HepG2 (cell line): Measurements from ENCODE around the gene IGLON5. TPM values are rescaled to one million over a fixed set of nuclear protein-coding genes. Genes with fewer than 3 reads are reported as not detected.

Experiments
- ELF1 ChIP-seq: sonication (generic); formaldehyde crosslinking; IDR thresholded peaks from 2 replicates; pipeline ENCODE4 v1.4.0; 2020; ENCODE audit warnings: missing genetic modification reagents
- MED1 ChIP-seq: sonication (generic); formaldehyde crosslinking; IDR thresholded peaks from 2 replicates; pipeline ENCODE4 v1.4.0; 2020; ENCODE audit warnings: missing genetic modification reagents
- NFIB ChIP-seq: sonication (generic); formaldehyde crosslinking; IDR thresholded peaks from 2 replicates; pipeline ENCODE4 v1.9.0; 2021; ENCODE audit warnings: missing genetic modification reagents, mild to moderate bottlenecking, borderline replicate concordance
- NPAS2 ChIP-seq: sonication (generic); formaldehyde crosslinking; IDR thresholded peaks from 2 replicates; pipeline ENCODE4 v1.8.0; 2022; ENCODE audit warnings: mild to moderate bottlenecking, missing genetic modification reagents, borderline replicate concordance
- TAF1 ChIP-seq: sonication (generic); formaldehyde crosslinking; IDR thresholded peaks from 2 replicates; pipeline ENCODE4 v1.4.0; 2020; ENCODE audit warnings: missing genetic modification reagents
- TEAD3 ChIP-seq: optimal IDR thresholded peaks from 2 replicates; pipeline ENCODE3; 2016; ENCODE audit warnings: borderline replicate concordance
- ZFYVE20 ChIP-seq: sonication (generic); formaldehyde crosslinking; IDR thresholded peaks from 2 replicates; pipeline ENCODE4 v1.8.0; 2023; ENCODE audit warnings: low read depth, mild to moderate bottlenecking, moderate library complexity, missing genetic modification reagents, borderline replicate concordance
- ZNF556 ChIP-seq: sonication (generic); formaldehyde crosslinking; IDR thresholded peaks from 2 replicates; pipeline ENCODE4 v1.4.0; 2020; ENCODE audit warnings: mild to moderate bottlenecking, missing genetic modification reagents, borderline replicate concordance
- ZNF562 ChIP-seq: sonication (generic); formaldehyde crosslinking; IDR thresholded peaks from 2 replicates; pipeline ENCODE4 v1.8.0; 2022; ENCODE audit warnings: missing genetic modification reagents, borderline replicate concordance
- polyA plus RNA-seq, 8 experiments: library from polyadenylated mRNA; depleted of rRNA in 3 of 8; stranded (reverse) in 7 of 8; unstranded in 1 of 8; fragments of >200 nt; fragmentation: Illumina TruSeq in 4 of 8; extraction: Trizol in 4 of 8; gene quantifications; 2 replicates each; pipeline versions ENCODE4 v1.2.1 to v1.2.3, GENCODE V29; 2011 to 2016; ENCODE audit warnings: low read depth in 4 of 8, missing spikeins in 1 of 8, mixed read lengths in 1 of 8; ENCODE audit not compliant: insufficient read depth in 1 of 8
- total RNA-seq, 5 experiments: library from RNA; depleted of rRNA; stranded (reverse); fragments of >200 nt; fragmentation: Illumina TruSeq; extraction: Trizol; gene quantifications; 2 replicates each; pipeline ENCODE4 v1.2.3, GENCODE V29; 2016; ENCODE audit warnings: low read depth in 1 of 5
- TF ChIP-seq, protein P1 (sequence below): sonication (generic); formaldehyde crosslinking; IDR thresholded peaks from one replicate; pipeline ENCODE4 v1.5.1; 2020; ENCODE audit warnings: mild to moderate bottlenecking, missing genetic modification reagents; ENCODE audit errors: not compliant biosample characterization
- TF ChIP-seq, protein P2 (sequence below): sonication (generic); formaldehyde crosslinking; IDR thresholded peaks from 2 replicates; pipeline ENCODE4 v1.4.0; 2020; ENCODE audit warnings: missing genetic modification reagents; ENCODE audit errors: not compliant biosample characterization
- TF ChIP-seq, protein P3 (sequence below): sonication (generic); formaldehyde crosslinking; IDR thresholded peaks from 2 replicates; pipeline ENCODE4 v1.4.0; 2020; ENCODE audit warnings: missing genetic modification reagents, low read depth, mild to moderate bottlenecking, borderline replicate concordance
- TF ChIP-seq, protein P4 (sequence below): sonication (generic); formaldehyde crosslinking; IDR thresholded peaks from 2 replicates; pipeline ENCODE4 v1.8.1; 2023; ENCODE audit warnings: mild to moderate bottlenecking, missing genetic modification reagents
- TF ChIP-seq, protein P5 (sequence below): sonication (generic); formaldehyde crosslinking; conservative IDR thresholded peaks from 2 replicates; pipeline ENCODE4 v1.8.0; 2022; ENCODE audit warnings: mild to moderate bottlenecking, moderate library complexity, missing genetic modification reagents

IGLON5 gene
- total and polyA plus RNA-seq, 2 of the 13 experiments (the other 11 are each of a cell fraction or from before 2014, with no cell fraction given), result 0.04 to 5.7 TPM

DNA sequence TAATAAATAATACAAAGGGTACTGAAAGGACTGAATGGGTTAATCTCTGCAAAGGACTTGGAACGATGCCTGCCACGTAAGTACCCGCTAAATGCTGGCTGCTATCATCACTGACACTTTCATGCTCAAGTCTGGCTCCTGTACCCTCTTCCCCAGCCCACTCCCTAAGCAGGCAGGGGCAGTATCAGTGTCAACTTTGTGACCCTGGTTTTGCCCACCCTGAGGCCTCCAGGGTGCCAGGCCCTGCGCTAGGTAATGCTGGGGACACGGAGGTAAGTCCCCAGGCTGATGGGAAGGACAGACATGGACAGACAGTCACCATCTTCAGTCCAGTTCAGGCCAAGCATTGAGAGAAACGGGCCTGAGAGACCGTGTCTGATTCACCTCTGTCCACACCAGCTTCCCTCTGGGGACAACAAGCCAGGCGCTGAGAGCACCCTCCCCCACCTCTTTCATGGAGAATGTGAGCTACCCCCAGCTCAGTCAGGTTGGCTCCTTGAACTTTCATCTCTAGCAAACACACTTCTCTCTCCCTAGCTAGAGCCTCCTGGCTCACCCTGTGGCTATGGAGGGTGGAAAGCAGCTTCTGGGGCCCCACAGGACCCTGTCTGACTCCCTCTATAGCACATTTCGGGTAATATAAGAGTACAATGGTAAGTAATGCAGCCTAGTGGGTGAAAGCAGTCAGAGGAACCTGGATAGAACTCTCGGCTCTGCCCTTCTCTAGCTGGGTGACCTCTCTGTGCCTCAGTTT lies 53.9 kb downstream of the IGLON5 start (continued):
- TF ChIP-seq, protein P1, sequence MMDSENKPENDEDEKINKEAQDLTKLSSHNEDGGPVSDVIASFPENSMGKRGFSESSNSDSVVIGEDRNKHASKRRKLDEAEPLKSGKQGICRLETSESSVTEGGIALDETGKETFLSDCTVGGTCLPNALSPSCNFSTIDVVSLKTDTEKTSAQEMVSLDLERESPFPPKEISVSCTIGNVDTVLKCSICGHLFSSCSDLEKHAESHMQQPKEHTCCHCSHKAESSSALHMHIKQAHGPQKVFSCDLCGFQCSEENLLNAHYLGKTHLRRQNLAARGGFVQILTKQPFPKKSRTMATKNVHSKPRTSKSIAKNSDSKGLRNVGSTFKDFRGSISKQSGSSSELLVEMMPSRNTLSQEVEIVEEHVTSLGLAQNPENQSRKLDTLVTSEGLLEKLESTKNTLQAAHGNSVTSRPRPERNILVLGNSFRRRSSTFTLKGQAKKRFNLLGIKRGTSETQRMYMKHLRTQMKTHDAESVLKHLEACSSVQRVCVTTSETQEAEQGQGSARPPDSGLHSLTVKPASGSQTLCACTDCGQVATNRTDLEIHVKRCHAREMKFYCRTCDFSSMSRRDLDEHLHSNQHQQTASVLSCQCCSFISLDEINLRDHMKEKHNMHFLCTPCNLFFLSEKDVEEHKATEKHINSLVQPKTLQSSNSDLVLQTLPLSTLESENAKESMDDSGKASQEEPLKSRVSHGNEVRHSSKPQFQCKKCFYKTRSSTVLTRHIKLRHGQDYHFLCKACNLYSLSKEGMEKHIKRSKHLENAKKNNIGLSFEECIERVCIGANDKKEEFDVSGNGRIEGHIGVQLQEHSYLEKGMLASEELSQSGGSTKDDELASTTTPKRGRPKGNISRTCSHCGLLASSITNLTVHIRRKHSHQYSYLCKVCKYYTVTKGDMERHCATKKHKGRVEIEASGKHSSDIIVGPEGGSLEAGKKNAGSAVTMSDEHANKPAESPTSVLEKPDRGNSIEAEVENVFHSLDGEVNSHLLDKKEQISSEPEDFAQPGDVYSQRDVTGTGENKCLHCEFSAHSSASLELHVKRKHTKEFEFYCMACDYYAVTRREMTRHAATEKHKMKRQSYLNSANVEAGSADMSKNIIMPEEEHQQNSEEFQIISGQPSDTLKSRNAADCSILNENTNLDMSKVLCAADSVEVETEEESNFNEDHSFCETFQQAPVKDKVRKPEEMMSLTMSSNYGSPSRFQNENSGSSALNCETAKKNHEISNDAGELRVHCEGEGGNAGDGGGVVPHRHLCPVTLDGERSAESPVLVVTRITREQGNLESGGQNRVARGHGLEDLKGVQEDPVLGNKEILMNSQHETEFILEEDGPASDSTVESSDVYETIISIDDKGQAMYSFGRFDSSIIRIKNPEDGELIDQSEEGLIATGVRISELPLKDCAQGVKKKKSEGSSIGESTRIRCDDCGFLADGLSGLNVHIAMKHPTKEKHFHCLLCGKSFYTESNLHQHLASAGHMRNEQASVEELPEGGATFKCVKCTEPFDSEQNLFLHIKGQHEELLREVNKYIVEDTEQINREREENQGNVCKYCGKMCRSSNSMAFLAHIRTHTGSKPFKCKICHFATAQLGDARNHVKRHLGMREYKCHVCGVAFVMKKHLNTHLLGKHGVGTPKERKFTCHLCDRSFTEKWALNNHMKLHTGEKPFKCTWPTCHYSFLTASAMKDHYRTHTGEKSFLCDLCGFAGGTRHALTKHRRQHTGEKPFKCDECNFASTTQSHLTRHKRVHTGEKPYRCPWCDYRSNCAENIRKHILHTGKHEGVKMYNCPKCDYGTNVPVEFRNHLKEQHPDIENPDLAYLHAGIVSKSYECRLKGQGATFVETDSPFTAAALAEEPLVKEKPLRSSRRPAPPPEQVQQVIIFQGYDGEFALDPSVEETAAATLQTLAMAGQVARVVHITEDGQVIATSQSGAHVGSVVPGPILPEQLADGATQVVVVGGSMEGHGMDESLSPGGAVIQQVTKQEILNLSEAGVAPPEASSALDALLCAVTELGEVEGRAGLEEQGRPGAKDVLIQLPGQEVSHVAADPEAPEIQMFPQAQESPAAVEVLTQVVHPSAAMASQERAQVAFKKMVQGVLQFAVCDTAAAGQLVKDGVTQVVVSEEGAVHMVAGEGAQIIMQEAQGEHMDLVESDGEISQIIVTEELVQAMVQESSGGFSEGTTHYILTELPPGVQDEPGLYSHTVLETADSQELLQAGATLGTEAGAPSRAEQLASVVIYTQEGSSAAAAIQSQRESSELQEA (CRISPR knock-in tag), result no peak
- TF ChIP-seq ELF1 (CRISPR knock-in tag) (peak; percentile 45; the same call in 1 of the 2 replicates), NFIB (CRISPR knock-in tag) (no peak), ZNF562 (CRISPR knock-in tag) (no peak), MED1 (CRISPR knock-in tag) (peak; percentile 95), TEAD3 (peak; percentile 77), NPAS2 (CRISPR knock-in tag) (no peak), TAF1 (CRISPR knock-in tag) (peak; percentile 77), ZFYVE20 (CRISPR knock-in tag) (no peak), ZNF556 (CRISPR knock-in tag) (peak; percentile 67; the same call in 1 of the 2 replicates)
- TF ChIP-seq, protein P2, sequence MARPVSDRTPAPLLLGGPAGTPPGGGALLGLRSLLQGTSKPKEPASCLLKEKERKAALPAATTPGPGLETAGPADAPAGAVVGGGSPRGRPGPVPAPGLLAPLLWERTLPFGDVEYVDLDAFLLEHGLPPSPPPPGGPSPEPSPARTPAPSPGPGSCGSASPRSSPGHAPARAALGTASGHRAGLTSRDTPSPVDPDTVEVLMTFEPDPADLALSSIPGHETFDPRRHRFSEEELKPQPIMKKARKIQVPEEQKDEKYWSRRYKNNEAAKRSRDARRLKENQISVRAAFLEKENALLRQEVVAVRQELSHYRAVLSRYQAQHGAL (CRISPR knock-in tag), result no peak
- TF ChIP-seq, protein P3, sequence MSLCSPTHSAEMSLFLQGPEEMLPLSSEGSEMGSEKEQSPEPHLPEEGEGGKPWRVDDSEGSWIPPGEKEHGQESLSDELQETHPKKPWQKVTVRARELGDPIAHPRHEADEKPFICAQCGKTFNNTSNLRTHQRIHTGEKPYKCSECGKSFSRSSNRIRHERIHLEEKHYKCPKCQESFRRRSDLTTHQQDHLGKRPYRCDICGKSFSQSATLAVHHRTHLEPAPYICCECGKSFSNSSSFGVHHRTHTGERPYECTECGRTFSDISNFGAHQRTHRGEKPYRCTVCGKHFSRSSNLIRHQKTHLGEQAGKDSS (CRISPR knock-in tag), result peak; percentile 81; the same call in 1 of the 2 replicates
- TF ChIP-seq, protein P4, sequence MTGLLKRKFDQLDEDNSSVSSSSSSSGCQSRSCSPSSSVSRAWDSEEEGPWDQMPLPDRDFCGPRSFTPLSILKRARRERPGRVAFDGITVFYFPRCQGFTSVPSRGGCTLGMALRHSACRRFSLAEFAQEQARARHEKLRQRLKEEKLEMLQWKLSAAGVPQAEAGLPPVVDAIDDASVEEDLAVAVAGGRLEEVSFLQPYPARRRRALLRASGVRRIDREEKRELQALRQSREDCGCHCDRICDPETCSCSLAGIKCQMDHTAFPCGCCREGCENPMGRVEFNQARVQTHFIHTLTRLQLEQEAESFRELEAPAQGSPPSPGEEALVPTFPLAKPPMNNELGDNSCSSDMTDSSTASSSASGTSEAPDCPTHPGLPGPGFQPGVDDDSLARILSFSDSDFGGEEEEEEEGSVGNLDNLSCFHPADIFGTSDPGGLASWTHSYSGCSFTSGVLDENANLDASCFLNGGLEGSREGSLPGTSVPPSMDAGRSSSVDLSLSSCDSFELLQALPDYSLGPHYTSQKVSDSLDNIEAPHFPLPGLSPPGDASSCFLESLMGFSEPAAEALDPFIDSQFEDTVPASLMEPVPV (CRISPR knock-in tag), result 0 out of 2 replicates have a peak, but pooled peaks have one; percentile 20
- TF ChIP-seq, protein P5, sequence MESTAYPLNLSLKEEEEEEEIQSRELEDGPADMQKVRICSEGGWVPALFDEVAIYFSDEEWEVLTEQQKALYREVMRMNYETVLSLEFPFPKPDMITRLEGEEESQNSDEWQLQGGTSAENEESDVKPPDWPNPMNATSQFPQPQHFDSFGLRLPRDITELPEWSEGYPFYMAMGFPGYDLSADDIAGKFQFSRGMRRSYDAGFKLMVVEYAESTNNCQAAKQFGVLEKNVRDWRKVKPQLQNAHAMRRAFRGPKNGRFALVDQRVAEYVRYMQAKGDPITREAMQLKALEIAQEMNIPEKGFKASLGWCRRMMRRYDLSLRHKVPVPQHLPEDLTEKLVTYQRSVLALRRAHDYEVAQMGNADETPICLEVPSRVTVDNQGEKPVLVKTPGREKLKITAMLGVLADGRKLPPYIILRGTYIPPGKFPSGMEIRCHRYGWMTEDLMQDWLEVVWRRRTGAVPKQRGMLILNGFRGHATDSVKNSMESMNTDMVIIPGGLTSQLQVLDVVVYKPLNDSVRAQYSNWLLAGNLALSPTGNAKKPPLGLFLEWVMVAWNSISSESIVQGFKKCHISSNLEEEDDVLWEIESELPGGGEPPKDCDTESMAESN (CRISPR knock-in tag), result peak; percentile 64; the same call in 1 of the 2 replicates
